HUES64 (cell line): ENCODE data around the gene MX1.
"Not testable (repeated sequence)": the region's sequence is repeated elsewhere in the genome, so short reads cannot be mapped to it uniquely, and the experiment has no call there.

ENCODE experiments used
- H3K27ac ChIP-seq: 2 replicates; pipeline ENCODE4 v1.7.0; 2013; ENCODE audit warnings: low read depth, low read length, inconsistent platforms
- H3K27me3 ChIP-seq: 2 replicates; pipeline ENCODE4 v1.6.1; 2013; ENCODE audit warnings: mild to moderate bottlenecking, low read length; ENCODE audit not compliant: insufficient read depth
- H3K36me3 ChIP-seq: 2 replicates; pipeline ENCODE4 v1.6.1; 2013; ENCODE audit warnings: mild to moderate bottlenecking, low read length; ENCODE audit not compliant: insufficient read depth
- H3K4me1 ChIP-seq: 2 replicates; pipeline ENCODE4 v1.6.1; 2013; ENCODE audit warnings: mild to moderate bottlenecking, low read length, moderate library complexity; ENCODE audit not compliant: insufficient read depth
- H3K4me3 ChIP-seq: 2 replicates; pipeline ENCODE4 v1.5.1; 2013; ENCODE audit warnings: mild to moderate bottlenecking, low read length, moderate library complexity
- H3K9ac ChIP-seq: 2 replicates; pipeline ENCODE4 v1.6.1; 2013; ENCODE audit warnings: mild to moderate bottlenecking, low read depth, low read length
- H3K9me3 ChIP-seq: 2 replicates; pipeline ENCODE4 v1.6.1; 2013; ENCODE audit warnings: low read depth, low read length; ENCODE audit not compliant: insufficient read depth
- WGBS: fragments of 150-250, 120-280 bp; methylation state at CpG from one replicate; pipeline ENCODE4 v1.1.7; 2013; ENCODE audit warnings: missing lambda C conversion rate; 5-methylcytosine and 5-hydroxymethylcytosine counted together

Gene MX1

GRCh38 chr21:41410361-41410760 lies 15.7 kb upstream of the MX1 start:
- WGBS: 80% methylated on average over 1 of the region's 1 CpG
- H3K4me3 ChIP-seq: no peak overlapping the region
- H3K27me3 ChIP-seq: no peaks in the 10 kb centered on the region
- no peaks in the 10 kb centered on the region for H3K36me3 ChIP-seq
- no peak overlapping the region for H3K27ac ChIP-seq
- no peaks in the 10 kb centered on the region for H3K4me1 ChIP-seq
- H3K9ac ChIP-seq: no peak overlapping the region
- no peaks in the 10 kb centered on the region for H3K9me3 ChIP-seq

GRCh38 chr21:41410767-41411448 lies 15.1 kb upstream of the MX1 start:
- 81% methylated on average over 5 of the region's 5 CpGs for WGBS
- Histone ChIP-seq H3K4me1 (no peaks in the 10 kb centered on the region), H3K36me3 (no peaks in the 10 kb centered on the region), H3K27ac (no peak overlapping the region), H3K9ac (no peak overlapping the region), H3K9me3 (no peaks in the 10 kb centered on the region), H3K27me3 (no peaks in the 10 kb centered on the region), H3K4me3 (no peak overlapping the region)

- Histone ChIP-seq H3K27ac (no peak overlapping the region), H3K27me3 (no peaks in the 10 kb centered on the region), H3K36me3 (no peaks in the 10 kb centered on the region), H3K9me3 (no peaks in the 10 kb centered on the region), H3K4me1 (no peaks in the 10 kb centered on the region), H3K4me3 (no peak overlapping the region), H3K9ac (no peak overlapping the region)
- WGBS: 91% methylated on average over 5 of the region's 5 CpGs
Measured at GRCh38 chr21:41411449-41412089, 14.5 kb upstream of the MX1 start.

GRCh38 chr21:41417505-41417904 lies 8.5 kb upstream of the MX1 start:
- not testable (repeated sequence) for H3K9ac ChIP-seq, H3K9me3 ChIP-seq, H3K27ac ChIP-seq, H3K36me3 ChIP-seq, H3K4me1 ChIP-seq, H3K4me3 ChIP-seq
- WGBS: 100% methylated on average over 1 of the region's 2 CpGs
- peaks cover 13% of the 10 kb centered on the region for H3K27me3 ChIP-seq

GRCh38 chr21:41418393-41418792 lies 7.6 kb upstream of the MX1 start:
- Histone ChIP-seq H3K36me3 (no peaks in the 10 kb centered on the region), H3K27me3 (peaks cover 16% of the 10 kb centered on the region), H3K9me3 (no peaks in the 10 kb centered on the region), H3K4me1 (peaks cover 10% of the 10 kb centered on the region), H3K27ac (no peak overlapping the region), H3K4me3 (no peak overlapping the region), H3K9ac (no peak overlapping the region)
- WGBS: 93% methylated on average over 6 of the region's 6 CpGs

GRCh38 chr21:41418956-41419680 lies 6.9 kb upstream of the MX1 start:
- Histone ChIP-seq H3K9me3 (no peaks in the 10 kb centered on the region), H3K4me1 (peaks cover 10% of the 10 kb centered on the region), H3K4me3 (no peak overlapping the region), H3K9ac (no peak overlapping the region), H3K27ac (no peak overlapping the region), H3K36me3 (no peaks in the 10 kb centered on the region), H3K27me3 (peaks cover 21% of the 10 kb centered on the region)
- 87% methylated on average over 11 of the region's 11 CpGs for WGBS

- no peaks in the 10 kb centered on the region for H3K9me3 ChIP-seq
- peak overlapping the region; percentile 60; the same call in 1 of the 2 replicates for H3K27ac ChIP-seq
- H3K27me3 ChIP-seq: peaks cover 31% of the 10 kb centered on the region
- peak overlapping the region; percentile 60 for H3K9ac ChIP-seq
- no peaks in the 10 kb centered on the region for H3K36me3 ChIP-seq
- H3K4me3 ChIP-seq: peak overlapping the region; percentile 74
- WGBS: 12% methylated on average over 48 of the region's 54 CpGs
- H3K4me1 ChIP-seq: peaks cover 10% of the 10 kb centered on the region
Measured at GRCh38 chr21:41419921-41420862, 5.8 kb upstream of the MX1 start.

GRCh38 chr21:41420998-41421397 lies 5.0 kb upstream of the MX1 start:
- 70% methylated on average over 5 of the region's 8 CpGs for WGBS

GRCh38 chr21:41422546-41423304 lies 3.3 kb upstream of the MX1 start:
- peaks cover 14% of the 10 kb centered on the region for H3K4me1 ChIP-seq
- H3K9ac ChIP-seq: no peak overlapping the region
- WGBS: 95% methylated on average over 19 of the region's 19 CpGs

More at GRCh38 chr21:41420998-41421397, 5.0 kb upstream of the MX1 start:
- H3K27ac ChIP-seq, H3K4me1 ChIP-seq, H3K9ac ChIP-seq, H3K9me3 ChIP-seq, H3K36me3 ChIP-seq: not testable (repeated sequence)
- Histone ChIP-seq H3K4me3 (peak overlapping the region; percentile 74), H3K27me3 (peaks cover 39% of the 10 kb centered on the region)

GRCh38 chr21:41423305-41423636 lies 2.8 kb upstream of the MX1 start:
- not testable (repeated sequence) for H3K4me3 ChIP-seq, H3K27ac ChIP-seq, H3K9me3 ChIP-seq, H3K9ac ChIP-seq, H3K36me3 ChIP-seq
- 88% methylated on average over 5 of the region's 5 CpGs for WGBS
- Histone ChIP-seq H3K27me3 (peaks cover 61% of the 10 kb centered on the region), H3K4me1 (peaks cover 14% of the 10 kb centered on the region)

More at GRCh38 chr21:41422546-41423304, 3.3 kb upstream of the MX1 start:
- Histone ChIP-seq H3K27me3 (peaks cover 56% of the 10 kb centered on the region), H3K36me3 (no peaks in the 10 kb centered on the region), H3K4me3 (no peak overlapping the region), H3K27ac (no peak overlapping the region), H3K9me3 (no peaks in the 10 kb centered on the region)
